HG02943 (cell line): ENCODE results near the gene TBCK.
A peak's percentile ranks its signal among the peaks of the same experiment; 100 is the strongest.
"Not testable (repeated sequence)": the region's sequence is repeated elsewhere in the genome, so short reads cannot be mapped to it uniquely, and the experiment has no call there.

ENCODE experiments used
- ATAC-seq: cut with Tn5 transposase; IDR thresholded peaks from one replicate; pipeline ENCODE4 v1.9.1; 2021; ENCODE audit warnings: mild to moderate bottlenecking, low read depth, moderate library complexity; ENCODE audit not compliant: unreplicated experiment

Gene TBCK

GRCh38 chr4:106323119-106323518, 7.1 kb upstream of the TBCK start:
- no peak for ATAC-seq

DNA sequence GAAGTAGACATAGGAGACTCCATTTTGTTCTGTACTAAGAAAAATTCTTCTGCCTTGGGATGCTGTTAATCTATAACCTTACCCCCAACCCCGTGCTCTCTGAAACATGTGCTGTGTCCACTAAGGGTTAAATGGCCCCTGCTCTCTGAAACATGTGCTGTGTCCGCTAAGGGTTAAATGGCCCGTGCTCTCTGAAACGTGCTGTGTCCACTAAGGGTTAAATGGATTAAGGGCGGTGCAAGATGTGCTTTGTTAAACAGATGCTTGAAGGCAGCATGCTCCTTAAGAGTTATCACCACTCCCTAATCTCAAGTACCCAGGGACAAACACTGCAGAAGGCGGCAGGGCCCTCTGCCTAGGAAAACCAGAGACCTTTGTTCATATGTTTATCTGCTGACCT, 5.8 kb upstream of the TBCK start:
- ATAC-seq: not testable (repeated sequence)

- not testable (repeated sequence) for ATAC-seq
These were observed 5.2 kb upstream of the TBCK start for GRCh38 chr4:106321168-106321567.

GRCh38 chr4:106320235-106320634, 4.2 kb upstream of the TBCK start:
- ATAC-seq: no peak

DNA sequence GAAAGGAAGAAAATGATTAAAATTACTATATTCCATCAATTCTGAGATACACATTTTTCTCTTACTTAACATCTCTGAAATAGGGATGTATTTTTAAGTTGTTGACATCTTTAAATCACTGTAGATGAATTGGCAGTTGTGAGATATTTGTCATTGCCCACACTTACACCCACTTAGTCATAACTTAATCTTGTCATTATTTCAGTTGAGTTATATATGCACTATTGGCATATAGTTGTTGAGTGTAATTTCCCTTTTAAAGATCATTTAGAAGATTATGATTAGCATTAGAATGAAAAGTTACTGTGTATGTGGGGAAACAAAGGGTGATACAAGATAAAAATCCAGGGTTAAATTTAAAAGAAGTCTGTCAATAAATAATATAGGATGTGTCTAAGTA, 2.5 kb upstream of the TBCK start:
- no peak for ATAC-seq

GRCh38 chr4:106317815-106318214, 1.8 kb upstream of the TBCK start:
- ATAC-seq: no peak

DNA sequence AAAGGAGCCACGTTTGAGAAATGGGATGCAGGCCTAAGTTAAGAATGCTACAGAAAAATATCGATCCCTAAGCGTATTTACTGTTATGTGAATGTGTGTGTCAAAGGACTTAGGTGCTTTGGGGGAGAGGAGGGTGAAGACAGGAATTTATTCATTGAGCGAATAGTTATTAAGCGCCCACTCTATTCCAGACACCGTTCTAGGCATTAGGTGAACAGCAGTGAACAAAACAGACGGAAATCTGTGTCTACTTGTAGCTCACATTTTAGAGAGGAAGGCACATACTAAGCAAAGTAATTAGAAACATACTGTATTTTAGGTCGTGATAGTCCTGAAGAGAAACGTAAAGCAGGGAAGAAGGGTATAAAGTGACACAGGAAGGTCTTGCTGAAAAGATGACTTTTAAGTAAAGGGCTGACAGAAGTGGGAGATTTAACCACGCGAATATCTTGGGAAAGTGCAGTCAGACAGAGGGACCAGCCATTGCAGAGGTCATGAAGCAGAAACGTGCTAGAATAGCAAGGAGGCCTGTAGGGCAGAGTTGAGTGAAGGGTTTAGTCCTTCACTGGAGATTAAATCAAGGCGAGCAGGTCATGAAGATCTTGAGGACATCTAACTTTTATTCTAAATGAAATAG, 882 bp upstream of the TBCK start:
- no peak for ATAC-seq

DNA sequence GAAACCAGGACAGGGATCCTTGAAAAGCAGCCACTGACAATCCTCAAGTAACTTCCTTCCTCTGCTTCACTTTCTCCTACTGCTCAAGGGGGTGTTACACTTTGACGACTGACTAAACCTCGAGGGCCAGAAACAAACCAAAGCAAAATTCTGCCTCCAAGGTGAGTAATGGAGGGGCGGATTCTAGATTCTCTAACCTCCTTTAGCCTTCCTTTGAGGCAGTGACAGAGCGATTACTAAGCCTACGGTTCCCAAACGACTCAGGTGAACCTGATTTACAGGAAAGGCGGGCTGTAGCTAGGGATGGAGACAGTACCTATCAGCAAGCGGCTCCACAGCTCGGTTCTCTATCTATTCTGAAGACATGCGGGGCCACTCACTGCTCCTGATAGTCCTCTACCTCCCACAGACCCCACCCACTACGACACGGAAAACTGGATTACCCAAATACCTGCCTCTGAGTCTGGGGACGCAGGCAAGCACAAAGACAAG, 487 bp downstream of the TBCK start:
- peak; percentile 22 for ATAC-seq

- ATAC-seq: no peak
These were observed 1.0 kb downstream of the TBCK start for GRCh38 chr4:106314960-106315359.

- ATAC-seq: no peak
These were observed 2.9 kb downstream of the TBCK start for GRCh38 chr4:106312997-106313522.

DNA sequence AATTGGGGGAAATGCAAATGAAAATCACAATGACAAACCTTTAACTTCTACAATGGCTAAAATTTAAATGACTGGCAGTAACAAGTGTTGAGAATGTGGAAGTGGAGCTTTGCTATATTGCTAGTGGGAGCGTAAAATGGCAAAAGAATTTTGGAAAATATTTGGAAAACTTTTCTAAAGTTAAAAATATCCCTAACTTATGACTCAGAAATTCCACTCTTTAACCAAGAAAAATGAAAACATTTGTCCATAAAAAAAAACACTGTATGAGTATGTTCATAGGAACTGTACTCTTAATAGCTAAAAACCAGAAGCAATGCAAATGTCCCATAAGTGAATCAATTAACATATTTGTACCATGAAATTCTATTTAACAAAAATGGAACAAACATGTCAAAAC, 3.6 kb downstream of the TBCK start:
- no peak for ATAC-seq

DNA sequence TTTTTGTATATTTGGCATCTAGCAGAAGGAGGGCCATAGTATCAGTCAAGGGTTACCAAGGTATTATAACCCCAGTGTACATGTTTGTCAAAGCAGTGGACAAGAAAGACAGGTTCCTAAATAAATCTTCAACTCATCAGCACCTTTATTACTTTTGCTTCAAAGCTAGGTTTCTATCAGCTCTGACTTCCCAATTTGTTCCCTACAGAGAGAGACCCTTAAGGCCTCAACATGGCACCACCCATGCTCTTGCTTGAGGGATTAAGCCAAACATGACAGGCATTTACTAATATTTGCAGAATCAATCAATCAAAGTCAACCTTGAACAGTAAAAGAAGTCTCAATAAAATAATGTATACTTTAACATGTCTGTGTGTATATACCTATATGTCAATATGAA, 9.4 kb downstream of the TBCK start:
- ATAC-seq: no peak

DNA sequence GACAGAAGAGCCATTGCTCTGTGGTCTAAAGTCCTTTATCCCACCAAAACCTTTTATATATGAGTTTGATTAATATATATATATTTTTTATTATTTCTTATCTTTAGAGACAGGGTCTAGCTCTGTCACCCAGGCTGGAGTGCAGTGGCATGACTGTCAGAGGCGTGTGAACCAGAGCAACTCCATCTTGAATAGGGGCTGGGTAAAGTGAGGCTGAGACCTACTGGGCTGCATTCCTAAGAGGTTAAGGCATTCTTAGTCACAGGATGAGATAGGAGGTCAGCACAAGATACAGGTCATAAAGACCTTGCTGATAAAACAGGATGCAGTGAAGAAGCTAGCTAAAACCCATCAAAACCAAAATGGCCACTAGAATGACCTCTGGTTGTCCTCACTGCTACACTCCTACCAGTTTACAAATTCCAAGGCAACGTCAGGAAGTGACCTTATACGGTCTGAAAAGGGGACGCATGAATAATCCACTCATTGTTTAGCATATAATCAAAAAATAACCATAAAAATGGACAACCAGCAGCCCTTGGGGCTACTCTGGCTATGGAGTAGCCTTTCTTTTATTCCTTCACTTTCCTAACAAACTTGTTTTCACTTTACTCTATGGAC, 10.5 kb downstream of the TBCK start:
- ATAC-seq: no peak

DNA sequence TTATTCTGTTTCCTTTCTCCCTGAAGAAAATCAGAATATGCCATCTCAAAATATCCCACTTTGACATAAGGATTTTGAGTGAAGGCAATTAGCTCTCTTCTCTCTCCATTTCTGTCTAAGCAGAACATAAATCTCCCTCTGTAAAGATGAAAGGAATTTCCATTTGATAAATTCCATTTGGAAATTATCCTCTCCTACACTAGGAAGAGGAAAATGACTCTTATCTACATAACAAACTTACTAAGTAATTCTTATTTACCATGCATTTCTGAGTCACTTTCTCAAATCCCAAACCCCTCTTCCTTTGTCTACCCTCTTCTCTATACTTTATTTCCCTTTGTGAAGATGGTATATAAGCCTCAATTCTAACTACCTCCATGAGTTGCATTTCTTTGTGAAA, 11.4 kb downstream of the TBCK start:
- ATAC-seq: no peak

- no peak for ATAC-seq
These were observed 12.3 kb downstream of the TBCK start for GRCh38 chr4:106303548-106304281.

DNA sequence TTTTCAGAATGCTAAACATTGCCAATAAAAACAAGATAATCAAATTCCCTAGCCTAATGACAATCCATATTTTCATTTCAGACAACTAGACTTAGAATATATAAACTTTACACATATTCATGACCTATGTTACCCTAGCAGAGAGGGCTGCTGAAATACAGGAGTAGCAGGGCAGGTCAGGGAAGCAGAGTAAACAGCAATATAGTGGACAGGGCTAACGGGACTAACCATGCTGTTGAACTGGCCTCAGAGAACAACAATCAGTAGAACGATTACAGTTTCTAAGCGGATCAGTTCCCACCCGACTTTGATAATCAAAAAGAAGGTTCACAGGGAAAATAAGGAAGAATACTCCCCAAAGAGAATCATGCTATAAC, 14.0 kb downstream of the TBCK start:
- no peak for ATAC-seq

- ATAC-seq: no peak
These were observed 14.5 kb downstream of the TBCK start for GRCh38 chr4:106301393-106302061.

- no peak for ATAC-seq
These were observed 16.0 kb downstream of the TBCK start for GRCh38 chr4:106299977-106300376.

GRCh38 chr4:106297245-106298035, 18.6 kb downstream of the TBCK start:
- no peak for ATAC-seq

DNA sequence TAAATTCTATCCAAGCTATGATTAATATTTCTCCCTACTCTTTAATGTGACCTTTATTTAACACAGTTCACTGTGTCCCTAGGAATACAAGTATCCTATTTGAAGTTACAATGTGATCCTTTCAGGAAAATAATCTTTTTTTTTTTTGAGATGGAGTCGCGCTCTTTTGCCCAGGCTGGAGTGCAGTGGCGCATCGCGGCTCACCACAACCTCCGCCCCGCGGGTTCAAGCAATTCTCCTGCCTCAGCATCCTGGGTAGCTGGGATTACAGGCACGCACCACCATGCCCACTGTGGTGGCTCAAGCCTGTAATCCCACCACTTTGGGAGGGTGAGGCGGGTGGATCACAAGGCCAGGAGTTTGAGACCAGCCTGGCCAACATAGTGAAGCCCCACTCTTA, 21.9 kb downstream of the TBCK start:
- ATAC-seq: no peak
